CD4-positive, alpha-beta T cell treated with Interleukin-4 for 1 hour (primary cell): Measurements from ENCODE around the gene RNASE8.

Source experiments
- DNase-seq, 2 donors: peaks; one replicate each; pipeline ENCODE4 v3.0.0-alpha.2; 2020 to 2022

The RNASE8 gene

GRCh38 chr14:21054123-21054767 lies 3.4 kb upstream of the RNASE8 start:
- DNase-seq: no peak

GRCh38 chr14:21054768-21055145 lies 2.9 kb upstream of the RNASE8 start:
- no peak for DNase-seq

- no peak for DNase-seq
Observed at GRCh38 chr14:21055432-21056117, 2.0 kb upstream of the RNASE8 start.

DNA sequence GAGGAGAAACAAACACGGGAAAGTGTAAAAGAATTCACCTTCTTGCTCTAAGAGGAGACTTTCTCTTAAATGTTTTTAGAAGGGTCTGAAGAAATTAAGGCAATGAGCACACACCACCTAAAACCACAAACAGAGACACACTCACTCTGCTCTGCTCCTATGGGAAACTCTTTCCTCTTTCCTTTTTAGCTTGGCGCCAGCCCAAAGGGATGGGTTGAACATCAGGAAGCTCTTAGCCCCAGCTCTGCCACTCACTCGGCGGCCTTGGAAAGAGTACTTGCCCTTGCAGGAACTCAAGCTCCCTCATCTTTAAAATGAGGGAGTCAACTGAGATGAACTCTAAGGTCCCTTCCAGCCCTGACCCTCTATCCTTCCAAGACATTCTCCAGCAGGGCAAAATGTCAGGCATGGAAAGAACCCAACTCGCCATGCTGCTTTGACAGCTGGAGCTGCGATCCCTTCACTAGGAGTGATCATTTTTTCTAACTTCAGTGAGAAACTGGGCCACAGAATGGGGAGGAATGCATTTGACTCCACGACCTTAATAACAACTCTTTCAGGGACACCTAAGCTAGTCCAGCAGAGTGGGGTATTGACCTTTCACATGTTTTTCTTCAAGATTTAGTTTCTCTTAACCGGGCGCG lies 980 bp upstream of the RNASE8 start:
- no peak for DNase-seq

DNA sequence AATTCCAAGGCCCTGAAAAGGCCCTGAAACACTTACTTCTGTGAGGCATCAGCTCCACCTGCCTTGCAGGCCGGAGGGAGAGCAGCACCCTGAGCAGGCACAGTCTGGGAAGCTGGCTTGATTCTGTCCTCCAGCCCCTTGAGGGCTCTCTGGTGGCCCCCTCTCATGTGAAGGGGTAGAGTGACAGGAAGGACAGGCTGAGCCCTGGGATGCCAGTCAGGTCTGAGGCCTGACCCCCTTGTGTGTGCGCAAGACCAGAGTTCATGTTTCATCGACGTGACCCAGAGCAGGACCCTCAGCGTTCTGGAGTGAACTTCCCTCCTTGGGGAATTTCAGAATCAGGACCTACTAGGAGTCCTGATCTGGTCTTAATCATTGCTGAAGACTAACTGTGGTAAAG lies 1.3 kb downstream of the RNASE8 start:
- DNase-seq: no peak

DNA sequence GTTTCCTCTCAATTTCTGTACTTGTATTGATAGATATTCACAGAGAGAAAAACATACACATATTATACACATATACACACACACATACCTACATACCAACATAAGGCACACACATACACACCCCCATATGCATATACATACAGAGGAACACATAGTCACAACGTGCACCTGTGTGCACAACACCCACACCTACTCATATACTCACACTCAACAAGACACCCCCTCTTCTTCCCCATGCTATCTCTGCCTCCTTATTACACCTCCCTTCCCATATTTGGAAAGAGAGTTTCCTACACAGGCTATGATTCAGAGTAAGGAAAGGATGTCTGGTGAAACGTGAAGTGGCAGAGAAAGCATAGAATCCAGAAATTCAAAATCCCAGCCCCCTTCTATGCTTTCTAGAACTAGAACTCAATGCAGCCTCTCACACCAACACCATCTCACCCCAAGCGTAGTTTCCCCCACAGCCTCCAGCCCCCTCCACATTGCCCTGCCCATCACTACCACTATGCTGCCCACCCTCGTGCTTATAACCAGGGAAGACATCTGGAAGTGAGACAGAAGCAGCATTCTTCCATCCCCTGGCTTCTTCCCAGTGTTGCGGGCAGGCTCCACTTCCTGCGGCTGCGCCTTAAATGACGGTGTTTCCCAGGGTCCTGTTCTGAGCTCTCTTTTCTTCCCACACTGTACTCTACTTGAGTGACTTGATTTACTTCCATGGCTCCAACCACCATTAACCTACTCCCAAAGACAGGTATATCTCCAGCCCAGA lies 2.4 kb downstream of the RNASE8 start:
- DNase-seq: no peak

GRCh38 chr14:21060614-21061346 lies 3.2 kb downstream of the RNASE8 start:
- no peak for DNase-seq

GRCh38 chr14:21061347-21061668 lies 3.7 kb downstream of the RNASE8 start:
- no peak for DNase-seq

DNA sequence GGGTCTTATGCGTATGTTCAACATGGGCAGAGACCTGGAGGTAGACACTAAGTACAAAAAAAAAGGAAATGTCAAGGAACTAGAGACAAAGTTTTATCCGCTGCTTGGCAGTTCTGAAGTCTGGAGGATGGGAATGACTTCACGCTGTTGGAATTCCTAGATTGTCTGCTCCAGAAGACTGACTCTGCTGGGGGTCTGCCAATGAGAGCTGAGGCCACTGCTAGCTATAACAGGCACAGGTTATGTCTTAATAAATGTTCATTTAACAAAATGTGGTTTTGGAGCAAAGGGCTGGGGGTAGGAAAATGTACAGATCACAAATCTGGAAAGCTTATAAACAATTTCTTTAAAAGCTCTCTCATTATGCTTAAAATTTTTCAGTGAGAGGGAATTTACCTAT lies 5.9 kb downstream of the RNASE8 start:
- DNase-seq: no peak

DNA sequence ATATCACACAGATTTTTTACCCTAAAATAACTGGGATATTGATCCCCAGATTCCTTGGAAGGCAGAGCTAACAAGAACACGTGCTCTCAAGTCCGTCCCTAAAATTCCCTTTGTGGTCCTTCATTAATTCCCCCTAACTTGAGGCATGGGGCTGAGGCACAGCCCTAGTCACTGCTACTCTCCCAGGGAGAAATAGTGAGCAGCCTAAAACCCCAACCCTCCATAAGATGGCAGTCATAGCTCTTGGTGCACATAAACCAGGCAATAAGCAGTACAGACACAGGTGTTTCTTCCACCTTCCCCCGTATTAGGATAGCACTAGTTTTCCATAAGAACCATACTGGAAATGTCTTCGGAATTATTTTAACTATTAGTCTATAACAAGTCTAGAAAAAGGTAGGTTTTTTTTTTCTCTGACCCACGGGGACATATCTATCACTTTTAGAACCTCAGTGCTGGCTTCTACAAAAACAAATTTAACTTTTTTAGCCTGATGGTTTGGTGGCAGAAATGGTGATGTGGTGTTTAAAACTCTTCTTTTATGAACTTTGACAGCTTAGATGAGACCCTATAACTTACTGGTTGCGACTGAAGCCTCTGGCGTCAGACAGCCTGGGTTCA lies 9.4 kb downstream of the RNASE8 start:
- DNase-seq: peak in 1 of 2 donors; percentile 42

GRCh38 chr14:21068521-21069387 lies 11.1 kb downstream of the RNASE8 start:
- peak; percentile 76 to 78 for DNase-seq

DNA sequence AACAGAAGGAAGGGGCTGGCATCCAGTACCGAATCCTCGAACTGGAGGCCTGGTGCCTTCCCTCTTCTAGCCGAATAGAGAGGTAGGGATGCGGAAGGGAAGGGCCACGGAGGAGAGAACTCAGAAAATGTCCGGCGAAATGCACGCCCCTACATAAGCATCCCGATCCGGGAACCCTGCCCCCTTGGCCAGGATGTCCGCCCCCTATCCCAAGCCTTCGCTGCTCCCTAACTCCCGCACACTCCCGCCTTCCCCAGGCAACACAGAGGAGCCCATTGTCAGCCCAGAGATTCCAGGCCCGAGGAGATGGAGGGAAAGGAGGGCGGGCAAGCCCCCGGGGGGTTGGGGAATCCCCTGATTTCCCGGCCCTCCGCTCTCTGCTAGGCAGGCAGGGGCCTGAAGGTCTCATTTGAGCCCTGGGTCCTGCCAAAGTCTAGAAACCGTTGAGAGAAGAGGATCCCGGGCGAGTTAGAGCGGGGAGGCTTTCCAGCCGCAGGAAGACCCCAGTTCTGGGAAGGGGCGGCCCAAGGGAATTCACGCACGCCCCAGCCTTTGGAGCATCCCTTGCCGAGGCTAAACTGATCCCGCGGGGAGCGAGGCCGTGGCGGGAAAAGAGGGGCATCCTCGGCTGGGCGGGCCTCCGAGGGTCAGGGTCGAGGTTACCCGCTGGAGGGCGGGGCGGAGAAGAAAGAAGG lies 11.9 kb downstream of the RNASE8 start:
- peak in 1 of 2 donors; percentile 42 for DNase-seq

DNA sequence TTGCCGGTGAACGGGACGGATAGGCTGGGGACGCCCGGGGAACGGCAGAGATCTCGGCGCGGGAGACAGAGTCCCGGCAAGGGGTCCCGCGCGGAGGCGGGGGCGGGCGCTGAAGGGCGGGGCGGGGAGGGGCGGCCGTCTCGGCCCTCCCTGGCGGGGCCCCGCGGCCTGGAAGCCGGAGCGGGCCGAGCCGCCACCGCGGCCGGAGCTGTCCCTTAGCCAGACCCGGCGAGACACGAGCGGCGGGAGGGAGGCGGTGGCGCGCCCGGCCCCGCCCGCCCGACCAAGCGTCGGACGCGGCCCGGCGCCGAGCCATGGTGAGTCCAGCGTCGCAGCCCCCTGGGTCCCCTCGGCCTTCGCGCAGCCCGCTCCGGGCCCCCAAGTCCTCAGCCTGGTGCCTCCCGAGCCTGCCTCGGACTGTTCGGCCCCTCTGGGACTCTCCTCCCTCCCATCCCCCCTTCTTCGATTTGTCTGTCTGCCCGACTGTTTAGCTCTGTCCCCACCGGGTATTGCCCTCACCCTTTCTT lies 12.5 kb downstream of the RNASE8 start, which contains the start of gene ARHGEF40:
ARHGEF40 (plus strand) TSS at position 222 of the 527 bp plus-strand sequence; CDS start at position 315, 93 bp downstream.
- peak in 1 of 2 donors; percentile 47 for DNase-seq

DNA sequence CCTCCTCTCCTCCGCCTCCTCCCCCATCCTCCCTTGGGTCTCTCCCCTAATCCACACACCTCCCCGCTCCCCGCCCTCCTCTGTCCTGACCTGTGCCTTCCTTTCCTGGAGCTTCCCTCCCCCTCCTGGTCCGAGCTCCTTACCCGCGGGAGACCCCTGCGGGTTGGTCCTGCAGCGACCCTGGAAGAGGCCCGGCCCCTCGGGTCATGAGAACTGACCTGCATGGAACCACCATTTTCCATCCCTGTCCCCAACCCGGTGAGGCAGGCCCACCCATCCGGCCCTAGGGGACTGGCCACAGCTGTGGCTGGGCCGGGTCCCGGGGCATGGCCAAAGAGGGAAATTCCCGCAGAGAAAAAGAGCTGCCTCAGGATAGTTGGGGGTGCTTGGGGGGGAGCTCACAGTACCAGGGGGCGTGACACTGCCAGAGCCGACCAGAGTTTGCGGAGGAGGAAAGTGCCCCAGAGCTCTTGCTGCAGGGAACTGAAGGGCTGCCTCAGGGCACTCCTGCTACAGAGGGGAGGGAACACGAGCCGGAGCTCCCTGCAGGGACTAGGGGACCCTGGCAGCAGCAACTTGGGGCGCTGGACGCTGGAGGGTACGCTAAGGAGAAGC lies 13.1 kb downstream of the RNASE8 start:
- peak; percentile 34 to 40 for DNase-seq

GRCh38 chr14:21071225-21072030 lies 13.8 kb downstream of the RNASE8 start:
- peak; percentile 56 to 76 for DNase-seq

DNA sequence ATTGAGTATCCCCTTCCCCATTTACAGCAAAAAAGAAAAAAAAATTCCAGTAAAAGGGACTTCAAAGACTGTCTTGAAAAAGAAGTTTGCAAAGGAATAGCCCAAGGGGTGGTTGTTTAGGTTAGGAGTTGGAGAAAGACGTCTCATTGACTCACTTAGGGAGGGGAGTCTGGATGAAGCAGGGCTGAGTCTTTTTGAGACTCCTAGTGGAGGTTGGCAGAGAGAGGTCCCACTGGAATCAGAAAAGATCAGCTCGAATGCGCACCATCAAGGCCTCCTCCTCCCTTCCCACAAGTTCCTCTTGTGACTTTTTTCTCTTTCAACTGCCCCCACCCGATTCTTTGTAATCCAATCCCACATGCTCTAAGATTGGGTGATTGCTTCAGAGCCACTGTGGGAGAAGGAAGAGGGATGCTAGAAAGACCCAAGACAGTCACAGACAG lies 14.4 kb downstream of the RNASE8 start:
- peak in 1 of 2 donors; percentile 32 for DNase-seq

GRCh38 chr14:21072781-21073339 lies 15.2 kb downstream of the RNASE8 start:
- DNase-seq: no peak

DNA sequence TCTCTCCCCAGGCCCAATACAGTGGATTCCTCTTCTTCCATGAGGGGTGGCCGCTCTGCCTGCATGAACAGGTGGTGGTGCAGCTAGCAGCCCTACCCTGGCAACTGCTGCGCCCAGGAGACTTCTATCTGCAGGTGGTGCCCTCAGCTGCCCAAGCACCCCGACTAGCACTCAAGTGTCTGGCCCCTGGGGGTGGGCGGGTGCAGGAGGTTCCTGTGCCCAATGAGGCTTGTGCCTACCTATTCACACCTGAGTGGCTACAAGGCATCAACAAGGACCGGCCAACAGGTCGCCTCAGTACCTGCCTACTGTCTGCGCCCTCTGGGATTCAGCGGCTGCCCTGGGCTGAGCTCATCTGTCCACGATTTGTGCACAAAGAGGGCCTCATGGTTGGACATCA lies 16.3 kb downstream of the RNASE8 start:
- DNase-seq: no peak
